ENCODE measurements around the gene NPHP4.
"Not testable (repeated sequence)": the region's sequence is repeated elsewhere in the genome, so short reads cannot be mapped to it uniquely, and the experiment has no call there.

The NPHP4 gene

GRCh38 chr1:5934058-5934884, 58.0 kb downstream of the NPHP4 start:
- DNase-seq (no peak), ATAC-seq (no peak)

DNA sequence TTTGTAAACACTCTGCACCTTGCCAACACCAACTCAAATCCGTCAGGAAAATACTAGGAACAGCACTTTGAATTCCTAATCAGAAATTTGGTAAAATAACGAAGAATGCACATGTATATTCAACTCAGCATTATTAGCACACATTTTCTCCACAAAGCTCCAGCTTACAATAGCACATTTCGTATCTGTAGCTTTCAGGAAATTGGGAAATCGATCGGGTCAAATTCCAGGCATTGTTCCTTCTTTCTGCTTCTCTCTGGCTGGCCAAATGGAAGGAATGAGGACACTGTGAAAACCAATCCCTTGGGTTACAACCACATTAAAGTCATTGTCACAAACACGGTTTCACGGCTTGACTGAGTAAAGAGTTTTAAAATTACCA, 58.6 kb downstream of the NPHP4 start:
- no peak for DNase-seq
- ATAC-seq: no peak

DNA sequence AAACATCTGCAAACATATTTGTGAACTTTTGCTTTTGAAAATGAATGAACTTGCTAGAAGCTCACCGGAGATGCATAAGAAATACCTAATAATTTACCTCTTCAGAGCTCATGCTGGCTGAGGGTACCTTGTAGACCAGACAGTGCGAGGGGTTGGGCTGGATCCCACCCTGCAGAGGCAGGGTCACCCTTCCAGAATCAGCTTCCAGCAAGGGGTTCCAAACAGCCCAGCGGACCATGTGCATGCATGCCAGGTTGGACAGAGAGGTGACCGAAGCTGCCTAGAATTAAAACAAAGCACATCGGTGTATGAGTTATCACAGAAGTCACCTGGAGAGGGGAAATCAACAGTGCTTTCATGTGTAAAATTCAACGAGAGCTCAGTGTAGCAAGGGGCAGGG, 59.2 kb downstream of the NPHP4 start:
- DNase-seq (no peak), ATAC-seq (no peak)

DNA sequence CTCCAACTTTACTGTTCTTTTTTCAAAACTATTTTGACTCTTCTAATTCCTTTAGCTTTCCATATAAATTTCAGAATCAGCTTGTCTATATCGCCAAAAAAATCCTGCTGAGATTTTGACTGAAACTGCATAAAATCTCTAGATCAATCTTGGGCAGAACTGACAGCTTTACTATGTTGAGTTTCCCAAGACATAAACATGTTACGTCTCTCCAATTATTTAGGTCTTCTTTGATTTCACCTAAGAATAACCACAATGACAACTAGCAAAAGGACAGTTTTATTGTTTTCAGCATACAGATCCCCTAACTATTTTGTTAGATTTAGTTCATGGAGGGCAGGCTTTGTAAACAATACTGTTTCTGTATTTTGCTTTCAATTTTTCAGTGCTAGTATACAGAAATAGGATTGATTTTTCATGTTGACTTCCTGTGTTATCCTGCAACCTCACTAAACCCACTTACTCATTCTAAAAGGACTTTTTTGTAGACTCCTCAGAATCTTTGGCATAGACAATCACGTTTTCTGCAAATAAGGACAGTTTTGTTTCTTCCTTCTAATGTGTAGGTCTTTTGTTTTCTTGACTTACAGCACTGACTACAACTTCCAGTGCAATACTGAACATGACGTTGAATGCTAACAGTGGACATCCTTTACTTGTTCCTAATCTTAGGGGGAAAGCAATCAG, 63.4 kb downstream of the NPHP4 start:
- no peak for ATAC-seq
- no peak for DNase-seq

DNA sequence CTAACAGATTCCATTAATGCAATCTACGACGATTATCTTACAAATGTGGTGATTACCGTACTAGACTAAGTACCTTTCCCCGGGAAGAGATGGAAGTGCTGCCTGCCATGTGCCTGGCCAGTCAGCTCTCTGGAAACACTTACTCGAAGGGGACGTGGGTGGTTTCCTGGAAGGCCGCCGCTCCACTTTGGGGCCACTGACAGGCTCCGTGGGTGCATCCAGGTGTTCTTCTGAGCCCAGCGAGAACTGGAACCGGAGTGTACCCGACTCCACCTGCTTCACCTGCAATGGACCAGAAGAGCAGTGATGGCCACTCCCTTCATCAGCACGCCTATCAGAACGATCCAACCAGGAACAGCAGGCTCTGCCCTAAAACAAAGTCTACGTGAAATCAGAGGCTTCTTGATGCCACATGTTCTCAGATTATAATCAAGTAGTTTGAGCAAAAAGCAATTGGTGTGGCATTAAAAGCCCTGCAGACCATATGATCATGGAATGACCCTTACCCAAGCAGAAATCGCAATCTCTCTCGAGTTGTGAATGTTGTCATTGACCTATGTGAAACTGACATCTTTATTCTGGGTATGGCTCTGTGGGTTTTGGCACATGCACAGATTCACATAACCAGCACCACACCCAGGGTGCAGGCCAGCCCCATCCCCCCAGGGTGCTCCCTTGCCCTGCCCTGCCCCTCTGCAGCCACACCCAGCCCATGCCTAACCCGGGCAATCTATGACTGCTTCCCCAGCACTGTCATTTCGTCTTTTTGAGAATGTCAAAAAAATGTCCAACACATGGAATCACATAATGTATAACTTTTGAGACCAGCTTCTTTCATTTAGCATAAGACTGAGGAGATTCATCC, 64.5 kb downstream of the NPHP4 start:
- DNase-seq: no peak
- no peak for ATAC-seq

- DNase-seq (no peak), ATAC-seq (no peak)
These were observed 65.4 kb downstream of the NPHP4 start for GRCh38 chr1:5926686-5927435.

GRCh38 chr1:5922700-5923330, 69.4 kb downstream of the NPHP4 start:
- not testable (repeated sequence) for ATAC-seq, DNase-seq

- DNase-seq (no peak), ATAC-seq (no peak)
These were observed 70.6 kb downstream of the NPHP4 start for GRCh38 chr1:5921671-5922070.

DNA sequence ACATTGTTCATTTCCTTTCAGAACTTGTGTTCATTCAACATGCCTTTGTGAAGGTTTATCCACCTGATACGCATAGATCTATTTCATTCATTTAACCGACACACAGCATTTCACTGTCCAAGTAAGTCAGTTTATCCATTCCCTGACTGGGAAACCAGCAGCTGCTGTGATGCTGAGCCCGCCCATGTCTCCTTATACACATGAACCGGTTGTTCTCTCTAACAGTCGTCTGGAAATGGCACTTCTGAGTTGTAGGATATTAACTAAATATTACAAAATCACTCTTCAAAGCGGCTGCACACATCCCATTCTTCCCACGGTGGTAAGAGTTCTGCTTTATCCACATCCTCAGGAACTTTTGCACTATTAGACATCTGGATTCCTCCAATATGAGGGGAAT, 71.1 kb downstream of the NPHP4 start:
- DNase-seq (no peak), ATAC-seq (no peak)

GRCh38 chr1:5920201-5920600, 72.0 kb downstream of the NPHP4 start:
- no peak for ATAC-seq
- DNase-seq: no peak

DNA sequence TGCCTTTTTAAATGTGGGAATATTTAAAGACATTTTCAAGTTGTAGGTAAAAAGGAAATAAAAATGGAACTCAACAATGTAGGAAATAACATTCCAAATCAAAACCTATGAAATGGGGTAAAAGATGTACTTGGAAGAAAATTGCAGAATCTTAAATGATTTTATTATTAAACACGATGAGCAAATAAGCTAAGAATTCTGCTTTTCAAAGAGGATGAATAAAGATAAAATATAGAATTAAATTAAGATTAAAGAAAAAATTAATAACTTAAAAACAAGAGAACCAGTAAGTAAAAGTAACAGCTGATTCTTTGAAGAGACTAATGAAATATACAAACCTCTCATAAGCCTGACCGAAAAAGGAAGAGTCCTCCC, 74.0 kb downstream of the NPHP4 start:
- DNase-seq (no peak), ATAC-seq (no peak)

GRCh38 chr1:5917591-5918274, 74.5 kb downstream of the NPHP4 start:
- DNase-seq: no peak
- no peak for ATAC-seq

- ATAC-seq: no peak
- DNase-seq: no peak
These were observed 75.0 kb downstream of the NPHP4 start for GRCh38 chr1:5917281-5917590.

DNA sequence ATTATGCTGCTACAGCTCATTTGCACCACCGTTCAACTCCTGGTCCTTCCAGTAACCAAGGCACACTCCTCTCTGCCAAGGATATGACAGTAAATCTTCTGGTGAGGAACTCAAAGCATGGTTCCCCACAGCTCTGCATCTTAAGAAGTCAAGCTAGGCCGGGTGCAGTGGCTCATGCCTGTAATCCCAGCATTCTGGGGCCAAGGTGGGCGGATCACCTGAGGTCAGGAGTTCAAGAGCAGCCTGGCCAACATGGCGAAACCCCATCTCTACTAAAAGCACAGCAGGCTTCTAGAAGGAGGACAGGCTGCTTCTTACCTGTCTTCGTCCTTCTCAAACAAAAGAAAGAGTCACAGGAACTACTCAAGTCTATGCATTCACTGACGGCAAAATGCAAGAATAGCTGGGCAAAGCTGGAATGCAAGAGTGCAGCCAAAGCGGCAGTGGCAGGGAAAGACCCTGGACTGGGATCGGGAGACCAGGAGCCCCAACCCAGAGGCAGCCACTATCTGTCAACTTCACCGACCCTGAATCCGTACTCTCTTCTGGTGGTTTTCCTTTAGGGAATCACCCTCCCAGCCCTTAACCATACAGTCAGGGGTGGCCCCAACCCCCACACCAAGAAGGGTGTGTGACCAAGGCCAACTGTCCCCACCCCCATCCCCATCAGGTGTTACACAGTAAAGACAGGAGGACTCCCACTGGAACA, 75.5 kb downstream of the NPHP4 start:
- no peak for ATAC-seq
- DNase-seq: no peak

- ATAC-seq (peak; percentile 43), DNase-seq (no peak)
These were observed 76.3 kb downstream of the NPHP4 start for GRCh38 chr1:5915587-5916571.

DNA sequence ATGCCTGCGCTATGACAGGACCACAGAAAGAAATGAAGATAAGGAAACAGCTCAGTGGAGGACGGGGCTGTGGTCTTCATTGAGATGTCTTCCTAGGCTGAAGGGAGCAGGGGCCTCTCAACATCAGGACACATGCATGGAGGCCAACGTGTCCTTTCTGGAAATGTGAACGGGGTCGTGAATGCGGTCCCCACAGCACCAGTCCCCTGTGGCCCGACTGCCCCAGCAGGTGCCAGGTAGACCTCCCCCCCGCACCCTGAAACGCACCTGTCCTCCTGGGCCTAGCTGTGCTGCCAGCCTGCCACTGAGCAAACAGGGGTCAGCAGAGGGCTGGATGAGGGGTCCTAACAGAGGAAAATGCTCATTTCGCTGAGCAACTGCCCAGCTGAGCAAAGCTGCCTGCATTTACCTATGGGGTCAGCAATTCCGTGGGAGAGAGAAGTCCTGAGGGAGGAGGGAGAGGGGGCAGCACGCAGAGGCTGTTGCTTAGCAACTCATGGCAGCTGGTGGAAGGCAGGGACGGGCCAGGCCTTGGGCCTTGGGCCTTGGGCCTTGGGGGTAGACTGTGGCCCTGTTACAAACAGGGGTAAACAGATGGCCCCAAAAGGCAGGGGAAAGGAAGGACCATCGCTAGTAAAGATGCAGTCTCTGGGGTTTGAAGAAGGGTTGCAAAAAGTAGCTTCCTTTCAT, 77.4 kb downstream of the NPHP4 start:
- ATAC-seq: no peak

GRCh38 chr1:5913876-5914275, 78.3 kb downstream of the NPHP4 start:
- ATAC-seq: no peak
- DNase-seq: no peak

More for the DNA sequence above, 77.4 kb downstream of the NPHP4 start:
- no peak for DNase-seq

DNA sequence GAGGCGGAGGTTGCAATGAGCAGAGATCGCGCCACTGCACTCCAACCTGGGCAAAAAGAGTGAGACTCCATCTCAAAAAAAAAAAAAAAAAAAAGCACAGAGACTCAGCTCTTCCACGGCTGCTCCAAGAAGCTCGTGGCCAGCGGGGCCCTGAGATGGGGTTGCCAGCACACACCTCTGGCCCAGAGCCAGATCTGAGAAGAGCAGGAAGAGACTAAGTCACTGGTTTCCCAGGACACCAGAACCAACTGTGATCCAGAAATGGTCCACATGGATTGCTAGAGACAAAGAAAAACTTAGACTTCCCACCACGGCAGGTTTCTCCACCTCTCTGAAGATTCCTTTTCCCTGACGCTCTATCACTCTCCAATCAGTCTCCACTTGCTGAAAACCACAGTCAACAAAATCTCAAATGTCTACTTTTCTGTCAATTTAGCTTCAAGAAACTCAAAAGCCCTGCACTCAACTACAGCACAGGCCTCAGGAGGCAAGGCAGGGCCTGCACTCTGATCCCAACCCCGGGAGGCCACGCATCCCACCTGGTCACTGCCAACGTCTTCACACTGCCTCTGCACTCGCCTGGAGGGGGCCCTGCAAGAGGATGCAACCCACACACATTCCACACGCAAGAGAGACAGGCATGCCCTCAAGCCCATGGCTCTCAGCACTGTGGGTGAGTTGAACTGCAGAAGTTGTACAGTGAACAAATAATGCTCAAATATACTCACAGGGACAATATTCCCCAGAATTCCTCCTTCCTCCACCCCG, 79.0 kb downstream of the NPHP4 start:
- ATAC-seq (no peak), DNase-seq (no peak)
